NCI-H774 (cell line): Measurements from ENCODE around the gene HOXA11.
A peak's percentile ranks its signal among the peaks of the same experiment; 100 is the strongest.

Source experiments
- DNase-seq: peaks from one replicate; lab custom pipeline; 2025; lab: John Stamatoyannopoulos, UW

HOXA11 gene

DNA sequence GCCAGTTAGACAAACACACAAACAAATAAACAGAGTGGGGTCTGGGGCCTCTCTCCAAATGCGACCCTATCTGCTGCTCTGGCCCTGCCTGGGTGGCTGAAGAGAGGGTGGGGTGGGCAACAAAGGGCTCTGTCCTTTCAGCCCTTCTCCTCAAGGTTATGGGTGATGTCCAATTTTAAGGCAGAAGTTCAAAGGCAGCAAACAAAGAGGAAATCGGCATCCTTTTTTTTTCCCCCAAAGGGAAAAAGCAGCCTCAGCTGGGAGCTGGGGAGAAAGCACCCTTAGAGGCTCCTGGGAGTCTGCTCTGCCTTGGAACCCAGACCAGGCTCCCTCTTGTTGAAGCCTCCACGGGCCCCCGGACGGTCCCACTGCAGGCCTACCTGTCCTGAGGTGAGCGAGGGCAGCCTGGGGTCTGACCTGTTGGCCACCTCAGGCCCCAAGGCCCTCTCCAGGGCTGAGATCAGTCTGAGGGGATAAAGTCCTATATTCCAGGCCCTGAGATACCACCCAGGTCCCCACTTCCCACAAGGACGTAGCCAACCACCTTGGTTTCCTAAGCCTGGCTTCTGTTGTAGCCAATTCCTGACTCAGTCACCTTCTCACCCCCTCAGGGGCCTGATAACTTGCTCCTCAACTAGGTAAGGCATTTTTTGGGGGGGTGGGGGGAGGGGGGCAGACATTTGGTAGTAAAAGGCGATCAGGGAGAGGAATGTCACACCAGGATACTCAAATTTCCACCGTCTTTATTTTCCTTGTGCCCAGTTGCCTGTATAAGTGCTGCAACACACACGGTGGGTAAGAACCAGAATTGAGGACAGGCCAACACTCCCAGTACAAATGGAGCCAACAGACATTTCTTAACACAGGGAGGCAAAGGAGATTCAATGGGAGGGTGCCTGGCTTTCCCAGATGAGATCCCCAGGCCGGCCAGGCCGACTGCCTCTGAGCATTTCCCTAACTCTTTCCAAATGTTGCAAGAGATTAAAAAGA, 4.3 kb downstream of the HOXA11 start:
- no peak for DNase-seq

DNA sequence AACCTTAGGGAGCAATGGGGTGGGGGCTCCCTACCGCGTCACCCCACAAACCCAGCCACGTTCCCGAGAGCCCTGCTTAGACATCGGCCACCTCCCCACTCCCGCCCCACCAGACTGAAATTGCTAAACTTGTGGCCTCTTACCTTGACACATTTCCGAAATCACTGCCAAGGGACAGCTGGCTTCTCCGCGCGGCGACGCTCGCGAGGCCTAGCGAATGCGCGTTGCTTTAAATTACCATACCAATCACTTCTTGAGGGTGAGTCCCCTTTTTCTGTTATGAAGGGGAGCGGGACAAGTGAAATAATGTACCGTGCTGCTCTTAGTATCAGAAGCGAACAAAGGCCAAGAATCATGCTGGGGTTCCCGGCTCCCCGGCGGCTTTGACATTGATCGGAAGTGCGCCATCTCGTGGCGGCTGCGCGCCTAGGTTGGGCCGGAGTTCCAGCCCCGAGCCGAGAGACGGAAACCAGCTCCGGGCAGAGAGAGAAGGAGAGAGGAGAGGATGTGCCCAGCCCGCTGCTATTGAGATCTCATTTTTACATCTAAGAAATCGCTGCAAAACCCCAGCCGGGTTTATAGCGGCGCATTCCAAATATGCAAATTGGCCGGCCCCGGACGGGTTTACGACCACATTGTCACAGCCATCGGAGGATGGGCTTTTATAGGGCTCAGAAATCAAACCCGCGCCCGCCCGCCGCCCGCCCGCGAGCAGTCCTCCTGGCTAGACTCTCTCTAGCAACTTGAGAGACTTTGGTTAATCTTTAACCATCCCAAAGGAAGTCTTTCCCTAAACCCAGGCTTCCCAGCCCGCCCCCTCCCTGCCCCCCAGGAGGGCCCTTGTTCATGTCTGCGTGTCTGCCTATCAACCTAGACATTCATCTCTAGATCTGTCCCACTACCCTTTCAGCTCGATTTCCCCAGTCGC, 5.3 kb downstream of the HOXA11 start:
- DNase-seq: no peak

DNA sequence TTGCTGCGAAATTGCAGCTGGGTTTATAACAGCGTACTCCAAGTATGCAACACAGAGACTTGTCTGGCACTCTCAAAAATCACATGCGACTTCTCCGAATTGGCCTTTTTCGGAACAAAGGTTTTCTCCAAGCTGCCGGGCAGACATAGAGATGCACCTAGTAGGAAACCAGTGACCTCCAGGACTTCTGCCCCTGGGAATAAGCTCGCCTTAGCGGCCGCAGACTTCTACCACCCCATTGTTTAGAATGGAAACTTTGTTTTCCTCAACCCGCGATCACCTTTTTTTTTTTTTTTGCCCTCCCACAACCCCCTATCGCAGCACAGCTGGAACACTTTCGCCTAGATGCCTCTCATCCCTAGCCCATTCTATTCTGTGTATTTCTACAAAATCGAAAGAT, 6.0 kb downstream of the HOXA11 start:
- no peak for DNase-seq

DNA sequence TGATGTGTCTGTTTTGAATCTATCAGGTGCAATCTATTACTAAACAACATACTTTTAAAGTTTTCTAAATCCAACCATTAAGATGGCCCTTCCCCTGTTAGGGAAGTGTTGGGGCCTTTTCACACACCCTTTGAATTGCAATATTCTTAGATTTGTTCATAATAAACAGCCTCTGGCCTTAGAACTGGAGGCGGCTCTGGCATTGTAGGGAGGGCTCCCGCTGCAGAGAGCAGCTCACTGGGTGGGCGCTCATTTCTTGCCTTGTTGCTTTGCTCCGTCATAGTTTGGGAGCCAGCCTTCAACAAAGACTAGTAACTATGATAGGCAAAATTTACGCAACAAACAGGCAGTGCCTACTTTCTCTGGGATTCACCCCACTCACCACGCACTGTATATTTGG, 6.7 kb downstream of the HOXA11 start:
- no peak for DNase-seq

DNA sequence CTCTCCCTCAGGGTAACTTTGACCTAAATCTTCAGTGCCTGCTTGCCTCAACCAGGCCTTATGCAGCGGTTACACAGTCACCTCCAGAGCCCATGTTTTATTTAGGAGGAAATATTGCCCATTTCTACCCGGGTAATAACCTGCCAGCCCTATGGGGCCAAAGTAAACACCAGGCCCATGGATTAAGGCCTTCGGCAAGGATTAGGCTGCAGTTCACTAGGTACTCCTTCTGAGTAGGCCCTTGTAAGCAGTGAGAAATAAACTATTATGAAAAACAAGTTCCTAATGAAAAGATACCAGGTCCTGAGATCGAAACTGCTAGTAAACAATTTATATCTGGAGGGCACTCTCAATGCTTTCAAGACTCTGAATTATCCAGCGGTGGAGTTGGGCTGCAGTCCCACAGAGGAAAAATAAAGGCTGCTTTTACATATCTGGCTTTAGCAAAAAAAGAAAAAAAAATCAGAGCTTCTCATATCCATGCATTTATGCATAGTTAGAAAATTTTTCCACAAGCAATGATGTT, 7.2 kb downstream of the HOXA11 start:
- DNase-seq: no peak

DNA sequence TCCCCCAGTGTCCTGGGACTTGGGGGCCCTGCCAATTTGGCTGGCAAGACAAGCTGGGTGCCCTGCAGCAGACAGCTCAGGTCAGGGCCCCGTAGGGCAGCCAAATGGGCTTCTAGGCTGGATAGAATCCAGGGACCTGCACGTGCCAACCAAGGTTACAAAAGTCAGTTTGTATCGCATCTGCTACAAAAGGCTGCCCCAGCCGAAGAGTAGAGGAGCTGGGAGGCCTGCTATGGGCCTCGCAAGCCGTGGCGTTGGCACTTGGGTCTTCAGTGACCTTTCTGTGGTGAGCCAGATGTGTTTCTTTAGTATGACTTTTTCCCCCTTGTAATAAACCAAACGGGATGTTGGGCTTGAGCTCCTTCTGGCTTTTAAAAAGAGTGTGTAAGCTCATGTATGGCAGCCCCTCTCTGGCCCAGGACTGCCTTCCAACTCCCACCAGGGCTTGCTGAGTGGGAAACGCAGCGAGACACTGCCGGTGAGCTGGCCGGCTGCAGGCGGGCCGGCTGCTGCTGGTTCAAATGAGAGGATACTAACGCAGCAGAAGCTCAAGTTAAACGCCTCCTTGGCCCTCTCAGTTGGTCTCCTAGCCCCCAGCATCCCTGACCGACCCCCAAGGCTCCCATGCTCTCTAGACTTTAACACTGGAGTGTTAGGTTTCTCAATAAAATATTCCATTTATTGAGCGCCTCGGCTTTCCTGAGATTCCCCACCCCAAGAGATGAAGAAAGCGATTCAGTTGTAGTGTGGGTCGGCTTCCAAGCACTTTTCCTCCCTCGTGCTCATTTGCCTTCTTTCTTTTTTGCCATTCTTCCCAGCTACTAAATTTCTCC, 7.9 kb downstream of the HOXA11 start:
- DNase-seq: no peak

DNA sequence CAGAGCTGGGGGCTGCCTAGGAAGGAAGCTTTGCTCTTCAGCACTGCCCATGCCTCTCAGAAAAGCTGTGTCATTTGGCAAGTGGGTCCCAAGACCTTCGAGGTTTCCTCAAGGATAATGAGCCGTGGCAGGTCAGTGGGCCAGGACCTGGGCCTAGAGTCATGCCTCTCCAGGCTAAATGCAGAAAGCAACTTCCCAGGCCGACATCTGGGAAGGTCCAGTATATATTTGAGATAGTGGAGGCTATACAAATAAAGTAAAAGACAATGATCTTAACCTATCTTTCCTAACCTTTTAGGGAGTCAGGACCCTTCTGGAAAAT, 8.5 kb downstream of the HOXA11 start:
- no peak for DNase-seq

DNA sequence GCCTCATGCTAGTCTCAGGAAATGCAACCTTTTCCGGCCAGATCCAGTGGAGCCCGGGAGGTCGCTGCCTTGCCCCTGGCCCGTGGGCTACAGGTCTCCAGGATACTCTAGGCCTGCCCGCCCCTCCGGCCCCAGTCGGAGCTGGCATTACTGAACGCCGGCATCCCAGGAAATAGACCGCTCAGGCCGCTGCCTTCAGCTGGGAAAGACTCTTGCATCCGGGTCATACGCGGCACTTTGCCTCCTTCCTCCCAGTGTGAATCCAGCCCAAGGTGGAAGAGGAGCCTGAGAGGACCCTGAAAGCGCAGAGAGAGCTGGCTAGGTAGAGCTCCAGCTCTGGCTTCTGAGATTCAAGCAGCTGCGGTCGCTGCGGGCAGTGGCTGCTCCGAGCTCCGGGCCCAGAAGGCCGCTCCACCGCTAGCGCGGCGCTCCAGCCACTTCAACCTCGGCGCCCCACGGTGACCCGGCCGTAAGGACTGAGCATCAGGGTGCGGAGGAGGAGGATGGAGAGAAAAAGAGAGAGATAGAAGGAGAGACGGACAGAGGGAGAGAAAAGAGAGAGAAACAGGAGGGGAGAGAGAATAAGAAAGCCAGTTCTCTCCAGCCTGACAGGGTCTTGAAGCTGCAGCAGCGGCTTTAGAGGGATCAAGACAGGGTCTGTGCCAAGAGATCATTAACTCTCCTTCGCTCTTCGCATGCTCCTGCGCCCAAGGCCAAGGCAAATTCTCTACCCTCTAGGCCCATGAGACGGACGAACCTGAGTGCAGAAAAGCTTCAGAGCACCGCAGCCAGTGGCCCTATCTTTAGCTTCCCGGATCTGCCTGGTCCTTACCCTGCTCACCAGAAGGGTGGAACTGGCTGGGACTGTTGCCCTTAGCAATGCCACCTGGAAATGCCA, 9.2 kb downstream of the HOXA11 start:
- no peak for DNase-seq

DNA sequence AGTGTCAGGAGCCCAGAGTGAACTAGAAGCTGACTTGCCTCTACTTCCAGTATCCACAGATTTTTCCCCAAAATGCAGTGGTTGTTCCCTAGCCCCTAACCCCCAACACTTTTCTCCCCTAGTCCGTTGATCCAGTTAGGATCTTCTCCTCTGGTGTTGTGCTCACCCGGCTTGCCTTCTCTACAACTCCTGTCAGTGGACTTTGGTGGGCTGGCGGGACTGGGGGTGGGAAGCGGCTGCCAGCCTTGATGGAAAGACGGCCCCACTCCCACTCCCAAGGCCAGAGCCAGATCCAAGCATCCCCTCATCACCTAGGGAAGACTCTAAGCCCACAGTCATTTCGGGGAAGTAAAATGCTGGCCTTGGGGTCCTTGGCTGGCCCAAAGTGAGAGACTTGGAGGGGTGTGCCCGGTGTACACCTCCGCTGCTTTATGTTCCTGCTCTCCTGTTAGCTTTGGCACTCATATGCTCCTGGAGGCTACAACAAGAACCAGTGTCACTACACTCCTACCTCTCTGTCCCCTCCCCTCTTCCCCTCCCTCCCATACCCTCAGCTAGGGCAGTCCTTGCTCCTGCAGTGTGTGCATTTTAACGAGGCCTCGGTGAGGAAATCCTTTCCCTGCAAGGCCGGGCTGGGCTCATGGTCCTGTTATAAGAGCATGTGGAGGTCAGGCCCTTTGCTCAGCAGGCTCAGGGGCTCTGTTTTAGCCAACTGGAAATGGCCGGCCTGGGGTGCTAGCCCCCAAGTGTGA, 10.0 kb downstream of the HOXA11 start:
- no peak for DNase-seq

DNA sequence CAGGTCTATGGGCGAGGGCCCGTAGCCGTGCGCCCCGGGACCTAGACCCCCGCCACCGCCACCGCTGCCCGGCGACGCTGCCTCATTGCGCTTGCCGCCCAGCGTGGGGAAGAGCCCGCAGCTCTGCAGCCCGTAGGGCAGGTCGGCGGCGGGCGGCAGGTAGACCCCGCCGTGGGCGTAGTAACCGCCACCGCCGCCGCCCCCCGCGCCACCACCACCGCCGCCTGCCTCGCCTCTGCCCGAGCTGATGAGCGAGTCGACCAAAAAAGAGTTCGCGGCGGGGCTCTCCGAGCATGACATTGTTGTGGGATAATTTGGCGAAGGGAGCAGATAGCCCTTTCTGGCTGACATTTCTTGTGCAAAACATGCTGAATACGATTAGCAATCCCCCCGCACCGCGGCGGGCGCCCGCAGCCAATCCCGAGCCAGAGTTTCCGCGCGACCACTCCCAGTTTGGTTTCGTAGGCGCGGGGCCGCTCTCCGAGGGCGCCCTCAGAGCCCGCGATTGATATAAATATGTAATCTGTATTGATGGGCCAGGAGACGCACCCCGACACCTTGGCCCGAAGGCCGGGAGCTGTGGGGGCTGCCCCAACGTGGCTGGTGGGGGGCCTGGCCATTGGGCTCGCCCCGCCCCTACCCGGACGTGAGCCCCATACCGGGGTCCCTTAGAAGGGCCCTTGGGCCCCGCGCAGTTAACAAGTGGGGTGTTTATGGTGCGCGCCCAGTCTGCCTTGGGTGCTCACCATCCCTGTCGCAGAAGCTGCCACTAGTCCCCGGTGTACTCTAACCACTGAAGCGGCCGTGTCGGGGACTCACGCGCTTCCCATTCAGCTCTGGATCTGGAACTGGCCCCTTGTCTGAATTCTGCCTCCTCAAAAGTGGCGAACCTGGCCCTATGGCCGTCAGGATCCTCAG, 10.8 kb downstream of the HOXA11 start, which contains the start of gene HOXA10:
HOXA10 (minus strand) TSS at position 365 of the 918 bp plus-strand sequence; CDS start at position 351, 14 bp downstream.
- no peak for DNase-seq

DNA sequence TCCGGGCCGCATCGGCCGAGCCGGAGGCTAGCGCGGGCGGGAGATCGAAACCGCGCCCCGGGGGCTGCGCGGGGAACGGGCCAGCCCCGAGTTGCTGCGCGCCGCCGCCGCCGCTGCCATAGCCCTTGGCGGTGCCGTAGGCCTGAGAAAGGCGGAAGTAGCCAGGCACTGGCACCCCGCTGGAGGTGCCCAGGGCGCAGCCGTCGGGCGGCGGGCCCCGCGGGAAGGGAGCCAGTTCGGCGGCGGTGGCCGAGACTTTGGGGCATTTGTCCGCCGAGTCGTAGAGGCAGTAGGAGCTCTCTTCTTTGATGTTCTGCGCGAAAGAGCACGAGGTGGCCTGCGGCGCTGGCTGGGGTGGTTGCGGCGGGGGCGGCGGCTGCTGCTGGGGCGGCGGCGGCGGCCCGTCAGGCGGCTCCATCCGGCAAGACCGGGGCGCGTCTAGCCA, 11.5 kb downstream of the HOXA11 start:
- no peak for DNase-seq

DNA sequence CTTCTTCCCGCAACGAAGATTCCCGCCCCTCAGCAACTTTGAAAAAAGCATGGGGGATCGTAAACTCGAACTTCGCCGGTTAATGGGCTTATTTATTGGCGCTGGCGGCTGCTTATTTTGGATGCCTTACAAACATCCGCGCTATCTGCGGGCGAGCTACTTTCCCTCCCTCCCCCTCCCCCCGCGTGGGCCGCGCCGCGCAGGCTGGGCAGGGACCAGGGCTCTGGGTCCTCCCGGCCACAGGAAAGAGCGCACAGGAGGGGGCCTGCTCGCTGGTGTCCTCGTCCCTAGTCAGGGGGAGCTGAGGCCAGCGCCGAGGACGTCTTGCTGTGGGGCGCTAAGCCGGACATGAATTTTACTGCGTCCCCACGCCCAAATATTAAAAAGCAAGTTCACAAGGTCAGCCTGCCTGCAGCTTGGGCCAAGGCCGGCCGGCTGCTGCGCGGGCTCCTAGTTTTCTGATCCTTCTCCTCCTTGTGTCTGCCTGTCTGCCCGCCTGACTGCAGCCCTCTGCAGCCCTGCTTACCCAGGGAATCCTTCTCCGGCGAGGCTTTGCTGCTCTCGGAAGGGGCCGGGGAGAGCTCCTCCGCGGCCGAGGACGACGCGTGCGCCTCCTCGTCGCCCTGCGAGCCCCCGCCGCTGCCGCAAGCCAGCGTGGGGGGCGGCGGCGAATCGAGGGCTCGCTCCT, 12.1 kb downstream of the HOXA11 start:
- DNase-seq: peak; percentile 11

DNA sequence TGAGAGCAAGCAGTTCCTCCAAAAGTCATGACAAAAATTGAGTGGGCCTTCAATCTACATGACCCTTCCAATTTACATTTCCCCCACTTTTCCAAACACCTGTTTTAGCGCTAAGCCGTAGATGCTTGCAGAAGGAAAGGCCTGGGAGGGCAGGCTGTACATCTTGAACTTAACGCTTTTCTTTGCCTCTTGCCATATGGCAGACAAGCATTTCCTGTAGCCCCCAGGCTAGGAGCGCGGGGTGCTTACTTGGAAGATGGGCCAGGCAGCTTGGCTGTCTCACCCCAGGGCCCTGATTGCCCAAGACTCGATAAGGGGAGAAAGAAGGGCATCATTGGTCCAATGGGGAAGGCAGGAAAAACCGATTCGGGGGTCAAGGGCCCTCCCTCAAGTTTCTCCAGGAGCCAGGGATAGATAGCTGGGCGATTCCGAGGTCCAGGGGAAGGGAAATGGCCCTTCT, 12.7 kb downstream of the HOXA11 start:
- no peak for DNase-seq

DNA sequence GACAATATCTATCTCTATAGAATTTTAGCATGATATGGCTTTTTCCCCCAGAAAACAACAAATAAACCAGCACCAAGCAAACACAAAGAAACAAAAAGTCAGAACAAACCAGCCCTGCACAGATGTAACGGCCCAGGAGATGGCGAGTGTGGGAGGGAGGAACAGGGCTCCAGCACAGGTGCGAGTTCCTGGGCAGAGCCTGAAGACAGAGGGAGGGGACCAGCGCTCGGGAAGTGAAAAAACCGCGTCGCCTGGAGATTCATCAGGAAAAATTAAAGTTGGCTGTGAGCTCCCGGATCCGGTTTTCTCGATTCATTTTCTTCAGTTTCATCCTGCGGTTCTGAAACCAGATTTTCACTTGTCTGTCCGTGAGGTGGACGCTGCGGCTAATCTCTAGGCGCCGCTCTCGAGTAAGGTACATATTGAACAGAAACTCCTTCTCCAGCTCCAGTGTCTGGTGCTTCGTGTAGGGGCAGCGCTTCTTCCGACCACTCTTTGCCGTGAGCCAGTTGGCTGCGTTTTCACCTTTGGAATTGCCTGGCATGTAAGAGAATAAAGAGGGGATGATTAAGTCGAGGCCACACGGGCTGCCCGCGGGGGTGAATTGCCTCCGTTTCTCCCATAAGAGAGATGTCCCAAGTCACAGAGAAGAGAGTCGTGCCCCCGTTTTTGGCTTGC, 13.3 kb downstream of the HOXA11 start:
- no peak for DNase-seq

DNA sequence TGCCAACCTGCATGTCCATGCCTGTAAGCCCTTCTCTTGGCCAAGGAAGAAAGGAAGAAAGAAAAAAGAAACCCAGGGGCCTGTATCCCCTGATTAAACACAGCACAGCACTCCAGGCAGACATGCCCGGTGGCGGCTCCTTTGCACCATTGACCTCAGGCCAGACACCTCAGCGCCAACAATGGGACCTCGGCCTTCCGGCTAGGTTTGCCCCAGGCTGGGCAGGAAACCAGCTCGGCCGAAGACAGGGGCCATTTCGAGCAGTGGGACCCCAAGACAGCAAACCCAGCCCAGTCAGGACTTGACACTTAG, 13.8 kb downstream of the HOXA11 start:
- no peak for DNase-seq

DNA sequence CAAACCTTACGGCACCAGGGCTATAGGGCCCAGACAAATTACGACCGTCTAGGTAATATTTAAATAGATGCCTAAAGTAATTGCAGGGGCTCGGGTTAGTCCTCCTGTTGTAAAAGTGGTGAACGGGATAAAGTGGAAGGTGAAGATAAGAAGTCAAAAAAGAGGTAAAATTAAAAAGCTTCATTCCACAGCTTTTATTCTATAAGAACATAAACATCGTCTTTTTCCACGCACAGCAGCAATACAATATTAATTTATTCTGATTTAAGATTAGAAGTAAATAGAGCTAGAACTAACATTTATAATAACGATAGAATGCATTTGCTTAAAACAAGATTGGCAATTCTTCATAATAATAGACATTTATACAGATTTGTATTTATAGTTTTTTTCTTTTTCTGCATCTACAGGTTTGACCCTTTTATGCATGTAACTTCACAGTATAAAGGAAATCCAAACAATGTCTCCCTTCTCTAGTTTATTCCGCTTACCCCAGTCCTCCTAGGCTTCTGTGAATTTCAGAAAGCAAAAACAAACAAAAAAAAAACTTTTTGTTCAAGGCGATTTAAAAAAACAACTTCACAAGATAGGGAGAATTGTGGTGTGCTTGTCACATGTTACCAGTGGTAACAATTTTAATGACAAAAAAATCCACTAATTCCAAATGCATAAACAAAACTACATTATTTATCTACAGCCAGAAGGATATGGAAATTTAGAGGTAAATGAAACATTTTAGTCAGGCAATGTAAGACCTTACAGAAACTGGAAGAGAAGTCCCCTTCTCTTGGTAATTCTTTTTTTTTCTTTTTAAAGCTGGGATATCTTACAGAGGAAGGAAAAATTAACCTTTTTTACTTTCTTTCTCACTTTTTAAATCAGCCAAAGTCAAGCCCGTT, 14.4 kb downstream of the HOXA11 start:
- DNase-seq: no peak
